GM21619 (cell line): ENCODE results near the gene PDCL2.

ENCODE experiments used
- ATAC-seq: cut with Tn5 transposase; IDR thresholded peaks from one replicate; pipeline ENCODE4 v1.9.1; 2021; ENCODE audit not compliant: unreplicated experiment

The PDCL2 gene

DNA sequence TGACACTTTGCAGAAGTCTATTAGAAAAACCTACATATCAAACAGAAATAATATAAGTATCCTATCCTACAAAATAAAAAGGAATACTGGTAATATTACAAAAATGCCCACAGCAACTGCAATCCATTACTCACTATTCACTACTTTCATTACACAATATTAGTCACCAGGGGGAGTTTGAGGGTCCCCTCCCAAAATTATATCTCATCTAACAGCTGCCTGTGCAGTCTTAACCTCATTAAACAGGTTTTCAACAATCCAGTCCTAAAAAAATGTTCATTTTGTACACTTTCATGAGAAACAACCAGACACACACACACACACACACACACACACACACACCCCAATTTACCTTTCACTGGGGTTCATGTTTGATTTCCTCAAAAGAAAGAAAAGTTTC lies 48.2 kb downstream of the PDCL2 start:
- no peak for ATAC-seq

DNA sequence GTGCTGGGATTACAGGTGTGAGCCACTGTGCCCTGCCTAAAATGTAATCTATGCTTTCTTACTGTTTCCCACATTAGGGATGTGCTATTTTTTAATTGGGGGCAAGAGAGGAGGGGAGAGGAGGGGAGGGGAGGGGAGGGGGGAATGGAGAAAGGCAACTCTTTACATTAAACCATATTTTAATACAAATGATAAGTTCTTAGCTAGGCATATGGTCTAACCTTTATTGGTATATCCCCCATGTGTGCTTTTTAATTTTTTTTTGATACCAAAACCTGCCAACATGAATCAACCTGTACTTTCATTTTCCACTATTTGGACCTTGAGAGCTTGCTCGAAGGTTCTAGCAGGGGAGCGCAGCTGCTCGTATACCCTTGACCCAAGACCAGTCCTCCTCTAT lies 51.8 kb downstream of the PDCL2 start:
- no peak for ATAC-seq

DNA sequence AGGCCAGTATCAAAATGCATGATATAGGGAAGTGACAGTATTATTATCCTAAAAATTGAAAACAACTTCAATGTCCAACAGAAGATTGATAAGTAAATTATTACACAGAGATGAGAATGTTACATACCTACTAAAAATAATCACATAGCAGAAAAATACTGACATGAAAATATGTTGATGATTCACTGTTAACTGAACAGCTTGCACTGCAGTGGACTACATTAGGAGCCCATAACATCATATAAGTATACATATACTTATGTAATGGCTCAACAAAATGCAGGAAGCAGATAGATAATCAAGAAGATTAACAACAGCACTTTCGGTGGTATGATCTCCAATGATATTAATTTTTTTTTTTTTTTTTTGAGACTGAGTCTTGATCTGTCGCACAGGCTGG lies 52.4 kb downstream of the PDCL2 start:
- ATAC-seq, result no peak

DNA sequence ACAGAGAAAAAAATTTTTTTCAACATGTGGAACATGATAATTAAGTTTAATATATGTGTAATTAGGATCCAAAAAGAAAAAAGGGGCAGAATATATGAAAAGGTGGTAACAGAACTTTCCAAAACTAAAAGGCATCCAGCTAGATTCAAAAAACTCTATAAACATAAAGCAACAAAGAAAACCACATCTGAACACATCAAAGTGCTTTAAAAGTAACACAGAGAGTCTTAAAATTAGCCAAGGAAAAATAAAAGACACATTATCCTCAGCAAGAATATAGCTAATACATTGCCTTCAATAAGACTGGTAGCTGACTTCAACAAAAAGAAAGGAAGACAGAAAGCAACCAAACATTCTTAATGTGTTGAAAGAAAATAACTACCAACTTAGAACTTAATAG lies 53.5 kb downstream of the PDCL2 start:
- no peak for ATAC-seq

DNA sequence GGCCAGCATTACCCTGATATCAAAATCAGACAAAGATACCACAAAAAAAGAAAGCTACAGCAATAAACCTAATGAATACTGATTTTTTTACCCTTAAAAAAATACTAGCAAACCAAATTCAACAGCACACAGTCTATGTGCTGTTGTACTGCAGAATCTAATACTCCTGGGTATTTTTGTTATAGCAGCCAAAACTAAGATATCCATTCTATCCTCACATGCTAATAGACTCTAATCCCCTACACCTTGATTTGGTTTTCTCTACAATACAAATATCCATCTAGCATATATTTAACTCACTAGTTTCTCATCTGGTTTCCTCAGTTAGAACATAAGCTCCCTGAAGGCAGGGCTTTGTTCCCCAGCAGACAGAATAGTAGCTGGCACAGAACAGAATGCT lies 57.7 kb downstream of the PDCL2 start:
- no peak for ATAC-seq

DNA sequence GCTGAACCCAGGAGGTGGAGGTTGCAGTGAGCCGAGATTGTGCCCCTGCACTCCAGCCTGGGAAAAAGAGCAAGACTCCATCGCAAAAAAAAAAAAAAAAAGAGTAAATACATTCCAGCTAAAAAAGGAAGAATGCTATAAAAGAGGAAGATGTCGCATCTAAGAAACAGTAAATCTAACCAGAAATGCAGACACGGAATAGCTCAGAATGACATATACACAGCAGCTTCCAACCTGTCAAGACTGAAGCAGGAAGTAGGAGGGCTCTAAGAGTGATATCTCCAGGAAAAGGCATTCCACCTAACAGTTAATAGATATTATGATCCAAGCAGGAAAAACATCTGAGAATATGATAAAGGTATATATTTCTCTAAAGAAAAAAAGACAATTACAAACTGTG lies 61.4 kb downstream of the PDCL2 start:
- ATAC-seq, result no peak

DNA sequence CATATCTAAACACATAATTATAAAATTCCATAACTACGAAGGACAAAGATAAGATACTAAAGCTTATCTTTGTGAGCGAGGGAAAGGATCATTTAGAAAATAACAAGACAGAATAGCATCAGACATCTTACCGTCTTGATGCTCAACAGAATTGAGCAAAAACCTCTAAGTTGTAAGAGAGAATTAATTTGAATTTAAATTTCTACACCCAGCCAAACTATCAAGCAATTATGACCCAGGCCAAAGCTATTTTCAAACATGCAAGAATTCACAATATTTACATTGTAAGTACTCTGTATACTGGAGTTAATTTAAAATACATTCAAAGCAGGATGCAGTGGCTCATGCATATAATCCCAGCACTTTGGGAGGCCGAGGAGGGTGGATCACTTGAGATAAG lies 61.9 kb downstream of the PDCL2 start:
- ATAC-seq, result no peak

DNA sequence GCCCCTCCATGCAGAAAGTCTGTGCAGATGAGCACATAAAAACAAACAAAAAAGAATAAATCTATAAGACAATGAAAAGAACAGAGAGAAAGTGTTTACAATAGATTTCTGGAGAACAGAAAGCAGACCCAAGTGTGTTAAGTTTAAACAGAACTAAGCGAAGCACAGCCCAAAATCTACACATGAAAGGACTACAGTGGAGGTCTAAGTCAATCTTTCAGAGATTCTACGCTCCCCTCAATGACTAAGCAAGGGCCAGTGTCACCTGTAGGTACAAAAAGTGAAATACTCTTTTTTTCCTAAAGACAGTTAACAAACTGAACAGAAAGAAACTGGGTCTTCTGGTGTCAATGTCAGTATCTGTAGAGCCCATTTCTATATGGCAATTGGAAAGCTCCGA lies 63.6 kb downstream of the PDCL2 start:
- ATAC-seq, result no peak

DNA sequence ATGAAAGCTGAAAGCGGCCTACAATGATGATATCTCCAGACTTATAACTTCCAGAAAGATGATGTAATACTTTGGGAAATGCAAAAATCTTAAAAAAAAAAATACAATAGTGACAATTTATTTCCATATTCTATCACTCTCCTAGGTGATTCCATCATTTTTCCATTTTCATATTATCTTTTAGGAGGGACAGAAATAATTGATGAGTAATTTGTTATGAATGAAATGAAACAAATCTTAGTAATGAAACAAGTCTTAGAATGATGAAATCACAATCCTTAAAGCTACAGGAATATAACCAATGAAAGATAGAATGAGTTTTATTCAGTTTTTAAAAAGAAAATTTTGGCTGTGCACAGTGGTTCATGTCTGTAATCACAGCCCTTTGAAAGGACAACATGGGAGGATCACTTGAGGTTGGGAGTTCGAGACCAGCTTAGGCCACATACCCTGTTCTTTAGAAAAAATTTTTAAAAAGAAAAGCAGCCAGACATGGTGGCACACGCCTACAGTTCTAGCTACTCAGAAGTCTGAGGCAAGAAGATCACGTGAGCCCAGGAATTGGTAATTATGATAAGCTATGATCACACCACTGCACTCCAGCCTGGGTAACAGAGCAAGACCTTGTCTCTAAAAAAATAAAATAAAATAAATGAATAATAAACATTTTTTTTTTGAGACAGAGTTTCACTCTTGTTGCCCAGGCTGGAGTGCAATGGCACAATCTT lies 67.0 kb downstream of the PDCL2 start:
- no peak for ATAC-seq

DNA sequence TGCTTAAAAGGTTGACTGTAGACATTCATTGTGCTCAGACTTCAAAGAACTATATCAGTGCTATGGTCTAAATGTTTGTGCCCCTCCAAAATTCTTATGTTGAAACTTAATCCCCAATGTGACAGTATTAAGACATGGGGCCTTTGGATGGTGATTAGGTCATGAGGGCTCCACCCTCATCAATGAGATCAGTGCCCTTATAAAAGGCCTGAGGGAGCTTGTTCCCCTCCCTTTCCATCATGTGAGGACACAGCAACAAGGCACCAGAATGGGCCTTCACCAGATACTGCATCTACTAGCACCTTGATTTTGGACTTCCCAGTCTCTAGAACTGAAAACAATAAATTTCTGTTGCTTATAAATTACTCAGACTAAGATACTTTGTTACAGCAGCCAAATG lies 73.6 kb downstream of the PDCL2 start:
- ATAC-seq, result no peak

DNA sequence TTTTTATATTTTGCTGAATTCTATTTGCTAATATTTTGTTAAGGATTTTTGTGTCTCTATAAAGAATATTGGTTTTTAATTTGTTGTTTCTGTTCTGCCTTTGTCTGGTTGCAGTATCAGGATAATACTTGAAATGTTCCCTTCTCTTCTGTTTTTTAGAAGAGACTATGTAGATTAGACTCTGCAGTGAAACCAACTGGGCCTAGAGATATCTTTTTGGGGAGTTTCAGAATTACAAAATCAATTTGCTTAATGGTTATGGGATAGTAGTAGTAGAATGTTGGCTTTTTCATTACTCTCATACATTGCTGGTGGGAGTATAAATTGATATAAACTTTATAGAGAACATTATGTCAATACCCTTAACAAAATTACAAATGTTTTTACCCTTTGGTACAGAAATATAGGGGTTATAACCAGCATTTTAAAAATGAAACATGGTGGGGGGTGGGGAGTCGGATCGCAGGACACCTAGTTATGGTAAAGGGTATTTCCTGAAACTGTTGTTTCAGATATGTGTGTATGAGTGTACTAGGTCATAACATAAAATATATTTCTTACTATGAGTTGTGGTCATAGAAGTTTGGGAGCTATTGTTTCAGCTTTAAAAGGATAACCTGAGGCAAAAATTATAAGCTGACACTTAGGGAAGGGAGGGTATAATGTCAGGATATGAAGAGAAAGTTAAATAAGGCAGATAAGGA lies 74.4 kb downstream of the PDCL2 start:
- no peak for ATAC-seq

DNA sequence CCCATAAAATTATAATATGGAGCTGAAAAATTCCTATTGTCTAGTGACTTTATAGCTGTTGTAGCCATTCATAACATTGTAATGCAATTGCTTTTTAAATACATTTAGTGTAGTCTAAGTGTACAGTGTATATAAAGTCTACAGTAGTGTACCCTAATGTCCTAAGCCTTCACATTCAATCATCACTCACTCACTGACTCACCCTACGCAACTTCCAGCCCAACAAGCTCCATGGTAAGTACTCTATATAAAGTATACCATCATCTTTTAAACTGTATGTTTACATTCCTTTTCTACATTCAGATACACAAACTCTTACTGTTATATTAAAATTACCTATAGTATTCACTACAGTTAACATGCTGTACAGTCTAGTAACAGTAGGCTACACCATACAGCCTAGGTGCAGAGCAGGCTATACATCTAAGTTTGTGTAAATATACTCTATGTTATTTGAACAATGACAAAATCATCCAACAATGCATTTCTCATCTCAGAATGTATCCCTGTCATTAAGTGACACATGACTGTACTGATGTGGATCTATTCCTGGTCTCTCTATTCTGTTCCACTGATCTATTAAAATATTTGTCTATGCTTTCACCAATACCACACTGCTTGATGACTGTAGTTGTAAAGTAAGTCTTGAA lies 79.0 kb downstream of the PDCL2 start:
- ATAC-seq, result no peak

DNA sequence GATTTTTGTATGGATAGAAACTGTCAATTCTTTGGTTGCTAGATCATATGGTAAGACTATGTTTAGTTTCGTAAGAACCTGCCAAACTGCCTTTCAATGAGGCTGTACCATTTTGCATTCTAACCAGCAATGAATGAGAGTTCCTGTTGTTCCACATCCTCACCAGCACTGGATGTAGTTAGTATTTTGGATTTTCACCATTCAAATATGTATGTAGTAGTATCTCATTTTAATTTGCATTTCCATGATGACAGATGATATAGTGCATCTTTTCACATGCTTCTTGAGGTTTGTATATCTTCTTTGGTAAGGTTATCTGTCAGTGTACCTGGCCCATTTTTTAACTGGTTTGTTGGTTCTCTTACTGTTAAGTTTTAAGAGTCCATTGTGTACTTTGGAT lies 80.0 kb downstream of the PDCL2 start:
- ATAC-seq, result no peak

DNA sequence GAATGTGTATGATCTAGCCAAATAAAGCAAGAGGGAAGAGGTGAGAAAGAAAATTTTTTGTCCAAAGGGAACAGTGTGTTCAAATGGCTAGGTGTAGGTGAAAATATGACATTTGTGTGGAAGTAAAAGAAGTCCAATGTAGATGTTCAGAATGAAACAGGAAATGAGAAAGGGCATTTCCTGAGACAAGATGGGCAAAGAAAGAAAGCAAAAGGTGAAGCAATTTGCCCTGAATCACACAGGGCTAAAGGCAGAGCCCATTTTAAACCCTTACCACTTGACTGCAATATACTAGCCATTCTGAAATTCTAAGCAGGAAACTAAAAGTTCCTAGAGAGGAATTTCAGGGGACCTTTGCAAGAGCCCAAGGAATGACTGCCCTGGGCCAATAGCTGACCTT lies 81.4 kb downstream of the PDCL2 start:
- no peak for ATAC-seq

DNA sequence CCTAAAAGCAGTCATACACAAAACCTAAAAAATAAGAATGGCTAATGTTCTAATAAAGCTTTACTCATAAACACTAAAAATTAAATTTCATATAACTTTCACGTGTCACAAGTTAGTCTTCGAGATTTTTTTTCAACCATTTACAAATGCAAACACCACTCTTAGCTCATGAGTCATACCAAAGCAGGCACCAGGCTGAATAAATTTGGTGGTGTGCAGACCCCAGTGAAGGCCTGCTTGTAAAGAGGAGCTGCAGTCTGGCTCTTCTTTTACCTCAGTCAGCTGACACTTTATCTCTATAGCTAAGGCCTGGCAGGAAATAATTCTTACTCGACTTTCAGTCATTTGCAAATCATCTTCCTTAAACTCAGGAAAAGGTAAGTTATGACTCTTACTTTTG lies 82.8 kb downstream of the PDCL2 start:
- ATAC-seq, result no peak

DNA sequence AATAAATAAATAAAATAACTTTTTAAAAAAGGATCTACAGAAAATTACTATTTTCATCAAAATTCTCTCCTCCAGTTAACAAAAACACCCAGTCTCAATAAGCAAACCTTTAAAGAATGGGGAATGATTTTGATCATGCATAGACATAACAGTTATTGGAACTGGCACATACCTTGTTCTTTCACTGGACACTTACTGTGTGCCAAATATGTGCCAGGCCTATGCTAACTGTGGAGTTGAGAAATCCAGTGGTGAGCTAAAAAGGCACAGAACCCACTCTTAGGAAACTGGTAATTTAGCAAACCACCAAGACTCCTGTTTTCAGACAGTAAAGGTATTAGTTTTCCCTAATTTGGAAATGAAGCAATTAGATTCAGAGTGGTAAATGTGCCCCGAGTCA lies 84.4 kb downstream of the PDCL2 start:
- ATAC-seq, result no peak
